Esophagus squamous epithelium (tissue), 4 donors: ENCODE data around the gene L2HGDH.

ENCODE experiments used
- CTCF ChIP-seq, 6 experiments: fragments of 450-650 bp in 4 of 6; fragments of 200-600 bp in 2 of 6; sonication (generic) in 2 of 6; IDR thresholded peaks; one replicate each; pipeline ENCODE4 v1.5.1; 2016 to 2019; ENCODE audit warnings: antibody characterized with exemption in 6 of 6, mild to moderate bottlenecking in 4 of 6, moderate library complexity in 4 of 6
- POLR2A ChIP-seq, 4 donors: fragments of 450-650 bp; IDR thresholded peaks; one replicate each; pipeline ENCODE4 v1.6.1; 2017; ENCODE audit warnings: antibody characterized with exemption in 4 of 4, mild to moderate bottlenecking in 4 of 4, moderate library complexity in 3 of 4

DNA sequence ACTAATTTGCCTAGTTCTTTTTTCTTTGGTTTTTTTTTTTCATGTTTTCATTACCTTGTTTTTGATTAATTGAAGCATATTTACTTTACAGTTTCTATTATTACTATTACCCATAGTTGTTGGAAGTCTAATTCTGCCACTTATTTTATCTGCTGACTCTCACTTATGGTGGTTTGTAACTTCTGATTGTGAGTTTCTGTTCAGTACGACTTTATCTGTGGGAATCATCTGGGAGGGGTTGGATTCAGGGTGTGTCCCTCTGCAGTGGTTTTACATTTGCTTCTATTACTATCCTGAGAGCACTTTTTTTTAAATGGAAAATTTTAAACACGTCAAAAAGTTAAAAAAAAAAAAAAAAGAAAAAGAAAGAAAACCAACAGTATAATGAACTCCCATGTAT, 54.3 kb downstream of the L2HGDH start:
- no peak for TF ChIP-seq CTCF (IDR thresholded peaks at IDR 0.05)
- TF ChIP-seq POLR2A (IDR thresholded peaks at IDR 0.05), result no peak
